H1 (cell line): ENCODE measurements around the gene PIGX. TPM values are rescaled to one million over a fixed set of nuclear protein-coding genes. Genes with fewer than 3 reads are reported as not detected.

Experiments
- CBX8 ChIP-seq: fragments of 300-800, 300-1000 bp; sonication (generic); IDR thresholded peaks from 2 replicates; pipeline ENCODE4 v1.7.1; 2016; ENCODE audit warnings: low read depth, low read length, borderline replicate concordance
- CEBPB ChIP-seq: IDR thresholded peaks from 2 replicates; pipeline ENCODE4 v1.6.1; 2012; ENCODE audit warnings: low read depth, low read length
- CHD2 ChIP-seq: IDR thresholded peaks from 2 replicates; pipeline ENCODE4 v1.6.1; 2012; ENCODE audit warnings: low read length, improper control_type of control experiment
- CREB1 ChIP-seq: IDR thresholded peaks from 2 replicates; pipeline ENCODE4 v1.6.1; 2012; ENCODE audit warnings: inconsistent platforms
- EP300 ChIP-seq, 2 experiments: IDR thresholded peaks; 1 replicate in 1 of 2; 2 replicates in 1 of 2; pipeline ENCODE4 v1.6.1; 2011 to 2012; ENCODE audit warnings: low read depth in 2 of 2, low read length in 2 of 2, mild to moderate bottlenecking in 2 of 2, borderline replicate concordance in 1 of 2, inconsistent platforms in 1 of 2, moderate library complexity in 1 of 2
- HDAC6 ChIP-seq: IDR thresholded peaks from one replicate; pipeline ENCODE4 v1.7.1; 2012; ENCODE audit warnings: low read depth, mild to moderate bottlenecking, inconsistent platforms, low read length, moderate library complexity
- KDM4A ChIP-seq: IDR thresholded peaks from one replicate; pipeline ENCODE4 v1.7.1; 2012; ENCODE audit warnings: low read depth, mild to moderate bottlenecking, moderate library complexity, low read length, inconsistent platforms; ENCODE audit not compliant: severe bottlenecking
- NANOG ChIP-seq: IDR thresholded peaks from 2 replicates; pipeline ENCODE4 v1.6.1; 2011; ENCODE audit warnings: low read length, low read depth, mild to moderate bottlenecking, inconsistent platforms; ENCODE audit not compliant: insufficient read depth, poor library complexity, severe bottlenecking
- NRF1 ChIP-seq: IDR thresholded peaks from 2 replicates; pipeline ENCODE4 v1.6.1; 2011; ENCODE audit warnings: mild to moderate bottlenecking, low read depth, low read length, improper control_type of control experiment
- POLR2A ChIP-seq, 2 experiments: IDR thresholded peaks; 1 replicate in 1 of 2; 2 replicates in 1 of 2; pipeline ENCODE4 v1.6.1; 2011; ENCODE audit warnings: low read depth in 2 of 2, low read length in 2 of 2, mild to moderate bottlenecking in 2 of 2; ENCODE audit errors: control extremely low read depth in 1 of 2
- POU5F1 ChIP-seq: IDR thresholded peaks from 2 replicates; pipeline ENCODE4 v1.6.1; 2011; ENCODE audit warnings: low read depth, mild to moderate bottlenecking, low read length, moderate library complexity
- SAP30 ChIP-seq: fragments of 300-600 bp; sonication (generic); IDR thresholded peaks from 2 replicates; pipeline ENCODE4 v1.7.1; 2012; ENCODE audit warnings: low read length, moderate library complexity, mild to moderate bottlenecking, inconsistent platforms; ENCODE audit not compliant: insufficient read depth, insufficient replicate concordance
- SP1 ChIP-seq: IDR thresholded peaks from 2 replicates; pipeline ENCODE4 v1.6.1; 2011; ENCODE audit warnings: low read depth, low read length
- SP2 ChIP-seq: IDR thresholded peaks from 2 replicates; pipeline ENCODE4 v1.6.1; 2012; ENCODE audit warnings: mild to moderate bottlenecking, low read length, inconsistent platforms
- SUZ12 ChIP-seq: fragments of 200-600 bp; sonication (generic); IDR thresholded peaks from 2 replicates; pipeline ENCODE4 v1.6.1; 2012; ENCODE audit warnings: mild to moderate bottlenecking, inconsistent platforms, low read length, moderate library complexity, mixed read lengths
- TAF7 ChIP-seq: optimal IDR thresholded peaks from 2 replicates; pipeline ENCODE3; 2011; ENCODE audit warnings: low read depth, mild to moderate bottlenecking, inconsistent platforms, low read length, moderate library complexity, borderline replicate concordance
- polyA plus RNA-seq, 7 experiments: library from polyadenylated mRNA; depleted of rRNA in 3 of 7; stranded (reverse) in 5 of 7; unstranded in 2 of 7; fragments of >200 nt in 5 of 7; fragments of 200-250 nt in 2 of 7; gene quantifications; 1 replicate in 5 of 7; 2 replicates in 1 of 7; 4 replicates in 1 of 7; pipeline versions ENCODE4 v1.2.1 to v1.2.3, GENCODE V29; 2011 to 2013; ENCODE audit warnings: missing spikeins in 2 of 7, mixed read lengths in 2 of 7
- total RNA-seq: library from RNA; stranded (reverse); fragmentation: NEBNext Ultra II Directional; extraction: Animal tissue kit (Norgen Biotek cat#: 25700); gene quantifications from 2 replicates; pipeline ENCODE4 v1.2.1, GENCODE V29; 2021
- TF ChIP-seq, protein P1 (sequence below): IDR thresholded peaks from 2 replicates; pipeline ENCODE4 v1.6.1; 2012; ENCODE audit warnings: inconsistent platforms
- TF ChIP-seq, protein P2 (sequence below): IDR thresholded peaks from 2 replicates; pipeline ENCODE4 v1.6.1; 2011; ENCODE audit warnings: low read depth, mild to moderate bottlenecking, low read length; ENCODE audit not compliant: insufficient read depth
- TF ChIP-seq, protein P3 (sequence below), 3 experiments: IDR thresholded peaks; 1 replicate in 2 of 3; 2 replicates in 1 of 3; pipeline versions ENCODE4 v1.5.1 to v1.6.1; 2011; ENCODE audit warnings: low read length in 3 of 3, mild to moderate bottlenecking in 3 of 3, inconsistent platforms in 2 of 3, low read depth in 1 of 3, moderate library complexity in 1 of 3; ENCODE audit not compliant: insufficient read depth in 1 of 3; ENCODE audit errors: control extremely low read depth in 1 of 3
- TF ChIP-seq, protein P4 (sequence below): IDR thresholded peaks from 2 replicates; pipeline ENCODE4 v1.6.1; 2011; ENCODE audit warnings: low read length, improper control_type of control experiment

PIGX gene
- total and polyA plus RNA-seq, 2 of the 8 experiments (the other 6 are each of a cell fraction or from before 2014, with no cell fraction given): 7.0 to 14.9 TPM

DNA sequence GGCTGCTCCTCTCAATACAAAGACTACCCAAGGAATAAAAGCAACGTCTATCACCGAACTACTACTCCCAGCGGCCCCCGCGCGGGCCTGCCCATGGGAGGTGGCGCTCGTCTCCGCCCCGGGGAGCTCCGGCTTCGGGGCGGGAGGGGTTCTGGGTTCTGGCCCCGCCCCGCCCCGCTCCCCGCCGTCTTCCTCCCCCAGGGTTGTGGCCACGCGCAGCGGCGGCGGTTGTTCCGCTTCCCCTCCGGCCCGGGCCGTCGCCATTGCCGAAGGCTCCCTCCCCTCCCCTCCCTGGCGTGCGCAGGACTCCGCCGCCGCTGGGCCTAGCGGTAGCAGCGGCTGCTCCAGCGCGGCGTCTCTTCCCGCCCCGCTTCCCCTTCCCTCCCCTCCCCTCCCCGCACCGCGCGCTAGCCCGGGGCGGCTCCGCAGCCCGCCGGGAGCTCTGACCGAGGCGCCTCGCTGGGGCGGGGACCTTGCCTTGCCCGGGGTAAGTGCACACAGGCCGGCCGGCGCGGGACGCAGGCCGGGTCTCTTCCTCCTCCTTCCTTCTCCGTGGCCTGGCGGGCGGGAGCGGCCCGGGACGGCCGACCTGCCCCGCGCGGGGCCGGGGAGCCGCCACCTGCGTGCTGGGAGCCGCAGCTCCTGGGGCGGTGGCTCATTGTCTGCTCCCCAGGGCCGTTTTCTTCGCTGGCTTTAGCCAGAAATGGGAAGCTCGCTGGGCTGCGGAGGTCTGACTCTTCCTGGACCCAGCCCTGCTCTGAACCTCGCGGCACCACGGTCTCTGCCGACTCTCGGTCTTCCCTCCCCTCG, 27.7 kb downstream of the PIGX start, which contains the start of gene PAK2 (continued):
- TF ChIP-seq TAF7 (peak; percentile 78), NRF1 (no peak), SP1 (no peak), KDM4A (peak; percentile 87), HDAC6 (no peak), POLR2A (IDR thresholded peaks at IDR 0.05; ENCODE audit: control extremely low read depth in 1 of 2, low read depth in 2 of 2, low read length in 2 of 2) (peak in 1 of 2 experiments; percentile 83; a peak in 2 of 3 replicates), EP300 (IDR thresholded peaks at IDR 0.05; ENCODE audit: borderline replicate concordance in 1 of 2, low read depth in 2 of 2, low read length in 2 of 2) (no peak), SP2 (no peak), NANOG (no peak), POU5F1 (no peak), SAP30 (no peak), CBX8 (no peak), CEBPB (no peak), CHD2 (no peak), SUZ12 (no peak), CREB1 (no peak)
- TF ChIP-seq, protein P1, sequence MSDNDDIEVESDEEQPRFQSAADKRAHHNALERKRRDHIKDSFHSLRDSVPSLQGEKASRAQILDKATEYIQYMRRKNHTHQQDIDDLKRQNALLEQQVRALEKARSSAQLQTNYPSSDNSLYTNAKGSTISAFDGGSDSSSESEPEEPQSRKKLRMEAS: peak; percentile 69
- TF ChIP-seq, protein P2, sequence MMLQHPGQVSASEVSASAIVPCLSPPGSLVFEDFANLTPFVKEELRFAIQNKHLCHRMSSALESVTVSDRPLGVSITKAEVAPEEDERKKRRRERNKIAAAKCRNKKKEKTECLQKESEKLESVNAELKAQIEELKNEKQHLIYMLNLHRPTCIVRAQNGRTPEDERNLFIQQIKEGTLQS: no peak
- TF ChIP-seq, protein P3, sequence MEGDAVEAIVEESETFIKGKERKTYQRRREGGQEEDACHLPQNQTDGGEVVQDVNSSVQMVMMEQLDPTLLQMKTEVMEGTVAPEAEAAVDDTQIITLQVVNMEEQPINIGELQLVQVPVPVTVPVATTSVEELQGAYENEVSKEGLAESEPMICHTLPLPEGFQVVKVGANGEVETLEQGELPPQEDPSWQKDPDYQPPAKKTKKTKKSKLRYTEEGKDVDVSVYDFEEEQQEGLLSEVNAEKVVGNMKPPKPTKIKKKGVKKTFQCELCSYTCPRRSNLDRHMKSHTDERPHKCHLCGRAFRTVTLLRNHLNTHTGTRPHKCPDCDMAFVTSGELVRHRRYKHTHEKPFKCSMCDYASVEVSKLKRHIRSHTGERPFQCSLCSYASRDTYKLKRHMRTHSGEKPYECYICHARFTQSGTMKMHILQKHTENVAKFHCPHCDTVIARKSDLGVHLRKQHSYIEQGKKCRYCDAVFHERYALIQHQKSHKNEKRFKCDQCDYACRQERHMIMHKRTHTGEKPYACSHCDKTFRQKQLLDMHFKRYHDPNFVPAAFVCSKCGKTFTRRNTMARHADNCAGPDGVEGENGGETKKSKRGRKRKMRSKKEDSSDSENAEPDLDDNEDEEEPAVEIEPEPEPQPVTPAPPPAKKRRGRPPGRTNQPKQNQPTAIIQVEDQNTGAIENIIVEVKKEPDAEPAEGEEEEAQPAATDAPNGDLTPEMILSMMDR (IDR thresholded peaks at IDR 0.05; ENCODE audit: control extremely low read depth in 1 of 3, insufficient read depth in 1 of 3, low read depth in 1 of 3, low read length in 3 of 3): 0 out of 4 replicates have a peak, but pooled peaks of 1 of the 3 experiments have one; percentile 4
- TF ChIP-seq, protein P4, sequence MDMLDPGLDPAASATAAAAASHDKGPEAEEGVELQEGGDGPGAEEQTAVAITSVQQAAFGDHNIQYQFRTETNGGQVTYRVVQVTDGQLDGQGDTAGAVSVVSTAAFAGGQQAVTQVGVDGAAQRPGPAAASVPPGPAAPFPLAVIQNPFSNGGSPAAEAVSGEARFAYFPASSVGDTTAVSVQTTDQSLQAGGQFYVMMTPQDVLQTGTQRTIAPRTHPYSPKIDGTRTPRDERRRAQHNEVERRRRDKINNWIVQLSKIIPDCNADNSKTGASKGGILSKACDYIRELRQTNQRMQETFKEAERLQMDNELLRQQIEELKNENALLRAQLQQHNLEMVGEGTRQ: no peak
